Spinal cord (tissue), 10 donors: ENCODE data around the gene DBT. TPM values are rescaled to one million over a fixed set of nuclear protein-coding genes. Genes with fewer than 3 reads are reported as not detected.
"Not testable (repeated sequence)": the region's sequence is repeated elsewhere in the genome, so short reads cannot be mapped to it uniquely, and the experiment has no call there.

Source experiments
- DNase-seq, 6 donors: peaks; one replicate each; pipeline versions ENCODE4 v3.0.0 to v3.0.0-alpha.2; 2013 to 2015; ENCODE audit warnings: low spot score in 6 of 6, low read depth in 4 of 6
- H3K27ac ChIP-seq: one replicate; pipeline ENCODE4 v1.5.1; 2013; ENCODE audit warnings: low read depth, low read length, control low read depth
- H3K27me3 ChIP-seq: one replicate; pipeline ENCODE4 v1.6.1; 2013; ENCODE audit warnings: low read length; ENCODE audit not compliant: control insufficient read depth, insufficient read depth
- H3K36me3 ChIP-seq: one replicate; pipeline ENCODE4 v1.6.1; 2013; ENCODE audit warnings: low read length; ENCODE audit not compliant: control insufficient read depth, insufficient read depth
- H3K4me1 ChIP-seq: one replicate; pipeline ENCODE4 v1.6.1; 2013; ENCODE audit warnings: low read length; ENCODE audit not compliant: control insufficient read depth, insufficient read depth
- H3K4me3 ChIP-seq: one replicate; pipeline ENCODE4 v1.5.1; 2013; ENCODE audit warnings: low read depth, low read length, control low read depth
- H3K9me3 ChIP-seq: one replicate; pipeline ENCODE4 v1.6.1; 2013; ENCODE audit warnings: low read length; ENCODE audit not compliant: control insufficient read depth, insufficient read depth
- WGBS: methylation state at CpG from one replicate; pipeline ENCODE4 v1.1.5; 2013; ENCODE audit warnings: missing lambda C conversion rate; ENCODE audit not compliant: insufficient coverage; 5-methylcytosine and 5-hydroxymethylcytosine counted together
- polyA plus RNA-seq, 2 donors: library from polyadenylated mRNA; unstranded; fragments of 120-200 nt; gene quantifications; one replicate each; pipeline ENCODE4 v1.2.1, GENCODE V29; 2013; ENCODE audit not compliant: insufficient read length in 2 of 2
- total RNA-seq, 2 donors: library from RNA; depleted of rRNA in 1 of 2; stranded (reverse); fragments of 120-200 nt in 1 of 2; fragments of >200 nt in 1 of 2; gene quantifications; one replicate each; pipeline versions ENCODE4 v1.2.3 to v1.2.4, GENCODE V29; 2013 to 2014
- donor health status: healthy.

The DBT gene
- total and polyA plus RNA-seq, 4 donors: 12.1 to 14.5 (median 12.5) TPM

DNA sequence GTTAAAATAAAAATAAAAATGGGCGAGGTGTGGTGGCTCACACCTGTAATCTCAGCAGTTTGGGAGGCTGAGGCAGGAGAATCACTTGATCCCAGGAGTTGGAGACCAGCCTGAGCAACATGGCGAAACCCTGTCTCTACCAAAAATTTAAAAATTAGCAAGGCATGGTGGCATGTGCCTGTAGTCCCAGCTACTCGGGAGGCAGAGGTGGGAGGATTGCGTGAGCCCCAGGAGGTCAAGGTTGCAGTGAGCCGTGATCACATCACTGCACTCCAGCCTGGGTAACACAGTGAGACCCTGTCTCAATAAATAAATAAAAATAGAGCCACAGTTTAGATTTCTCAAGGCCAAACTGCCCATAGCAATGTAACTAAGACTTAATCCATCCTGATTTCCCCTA, 6.6 kb upstream of the DBT start:
- not testable (repeated sequence) for DNase-seq, H3K9me3 ChIP-seq, H3K27ac ChIP-seq, H3K27me3 ChIP-seq, H3K36me3 ChIP-seq, H3K4me3 ChIP-seq, H3K4me1 ChIP-seq
- 81% methylated on average over 4 of the region's 5 CpGs for WGBS

DNA sequence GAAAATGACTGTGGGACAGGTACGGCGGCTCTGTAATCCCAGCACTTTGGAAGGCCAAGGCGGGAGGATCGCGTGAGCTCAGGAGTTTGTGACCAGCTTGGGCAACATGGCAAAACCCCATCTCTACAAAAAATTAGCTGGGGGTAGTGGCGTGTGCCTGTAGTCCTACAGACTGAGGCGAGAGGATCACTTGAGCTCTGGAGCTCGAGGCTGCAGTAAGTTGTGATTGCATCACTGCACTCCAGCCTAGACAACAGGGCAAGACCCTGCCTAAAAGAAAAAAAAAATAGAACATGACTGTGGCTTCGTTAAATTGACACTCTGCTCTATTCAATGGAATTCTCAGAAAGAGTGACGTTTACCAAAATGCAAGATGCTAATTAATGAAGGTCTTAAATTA, 3.9 kb upstream of the DBT start:
- no peak for DNase-seq
- peaks cover 3% of the 10 kb centered on the region for H3K4me1 ChIP-seq
- no peaks in the 10 kb centered on the region for H3K36me3 ChIP-seq
- H3K27me3 ChIP-seq: no peaks in the 10 kb centered on the region
- H3K9me3 ChIP-seq: no peaks in the 10 kb centered on the region
- WGBS: 60% methylated on average over 2 of the region's 10 CpGs
- no peak overlapping the region for H3K27ac ChIP-seq
- H3K4me3 ChIP-seq: no peak overlapping the region

DNA sequence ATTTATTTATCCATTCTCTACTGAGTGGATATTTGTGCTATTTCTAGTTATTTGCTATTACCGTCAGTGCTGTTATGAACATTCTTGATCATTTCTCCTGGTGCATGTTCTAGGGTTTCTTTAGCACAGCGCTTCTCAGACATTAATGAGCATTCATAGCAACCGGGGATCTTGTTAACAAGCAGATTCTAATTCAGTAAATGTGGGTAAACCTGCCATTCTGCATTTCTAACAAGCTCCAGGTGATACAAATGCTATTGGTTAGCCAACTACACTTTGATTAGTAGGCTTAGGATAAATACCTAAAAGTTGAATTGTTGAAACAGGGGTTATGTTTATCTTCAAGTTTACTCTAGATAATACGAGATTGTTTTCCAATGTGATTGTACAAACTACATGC, 3.3 kb upstream of the DBT start:
- Histone ChIP-seq H3K27me3 (no peaks in the 10 kb centered on the region), H3K36me3 (no peaks in the 10 kb centered on the region), H3K4me3 (no peak overlapping the region), H3K4me1 (peaks cover 3% of the 10 kb centered on the region), H3K9me3 (no peaks in the 10 kb centered on the region), H3K27ac (no peak overlapping the region)
- no CpG with 5 or more reads among the region's 4 CpGs for WGBS
- no peak for DNase-seq

DNA sequence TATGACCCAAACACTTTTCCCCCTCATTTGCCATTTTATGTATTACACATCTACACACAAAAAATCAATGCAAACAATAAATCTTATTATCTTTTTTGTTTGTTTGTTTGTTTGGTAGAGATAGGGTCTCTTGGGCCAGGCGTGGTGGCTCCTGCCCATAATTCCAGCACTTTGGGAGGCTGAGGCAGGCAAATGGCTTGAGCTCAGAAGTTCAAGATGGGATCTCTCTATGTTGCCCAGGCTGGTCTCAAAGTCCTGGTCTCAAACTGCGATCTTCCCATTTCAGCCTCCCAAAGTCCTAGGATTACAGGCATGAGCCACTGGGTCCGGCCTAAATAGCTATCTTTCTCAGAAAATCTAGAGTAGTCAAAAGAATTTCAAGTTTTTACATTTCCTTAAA, 1.2 kb upstream of the DBT start:
- no peak overlapping the region for H3K27ac ChIP-seq
- WGBS: no CpG with 5 or more reads among the region's 3 CpGs
- H3K4me1 ChIP-seq: peaks cover 3% of the 10 kb centered on the region
- H3K36me3 ChIP-seq: no peaks in the 10 kb centered on the region
- no peak overlapping the region for H3K4me3 ChIP-seq
- no peaks in the 10 kb centered on the region for H3K9me3 ChIP-seq
- no peaks in the 10 kb centered on the region for H3K27me3 ChIP-seq
- DNase-seq: no peak

DNA sequence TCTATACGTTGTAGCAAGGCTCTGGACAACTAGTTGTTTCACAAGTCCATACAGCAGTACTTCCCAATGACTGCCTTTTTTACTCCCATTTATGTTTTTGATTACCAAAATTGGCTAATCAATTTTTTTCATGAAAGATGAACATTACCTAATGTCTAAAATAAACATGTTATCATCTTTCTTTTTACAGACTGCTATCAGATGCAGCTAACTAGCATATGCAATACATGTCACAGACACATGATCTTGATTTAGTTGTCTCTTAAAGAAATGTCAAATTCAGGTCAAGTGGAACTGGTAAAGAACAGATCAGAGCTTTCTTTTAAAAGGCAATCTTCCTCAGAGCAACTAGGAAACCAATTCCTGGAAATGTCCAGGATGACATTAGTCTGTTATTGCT, 630 bp upstream of the DBT start:
- Histone ChIP-seq H3K36me3 (no peaks in the 10 kb centered on the region), H3K27me3 (no peaks in the 10 kb centered on the region), H3K4me3 (peak overlapping the region; percentile 74), H3K27ac (peak overlapping the region; percentile 77), H3K4me1 (peaks cover 3% of the 10 kb centered on the region), H3K9me3 (no peaks in the 10 kb centered on the region)
- DNase-seq: peak in 1 of 6 donors; percentile 9
- WGBS: no CpG with 5 or more reads among the region's 1 CpG

DNA sequence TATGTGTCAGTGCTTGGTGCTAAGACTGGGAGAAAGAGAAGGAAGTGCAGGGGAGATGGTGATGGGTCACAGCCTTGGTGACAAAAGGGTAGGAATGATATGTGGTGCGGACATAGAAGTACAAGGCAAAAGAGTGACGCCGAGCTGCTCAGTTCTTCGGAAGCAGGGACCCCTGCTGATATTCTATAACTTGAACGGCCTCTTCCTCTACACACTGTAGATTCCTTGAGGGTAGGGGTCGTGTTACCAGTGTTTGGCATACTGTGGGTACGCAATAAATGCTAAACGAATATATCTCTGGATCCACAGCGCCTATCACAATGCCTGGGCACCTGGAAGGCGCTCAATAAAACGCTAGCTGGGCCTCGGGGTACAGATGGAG, 488 bp downstream of the DBT start:
- Histone ChIP-seq H3K27me3 (no peaks in the 10 kb centered on the region), H3K9me3 (no peaks in the 10 kb centered on the region), H3K4me3 (peak overlapping the region; percentile 74), H3K27ac (peak overlapping the region; percentile 77), H3K36me3 (no peaks in the 10 kb centered on the region), H3K4me1 (peaks cover 3% of the 10 kb centered on the region)
- 0% methylated on average over 8 of the region's 12 CpGs for WGBS
- DNase-seq: no peak

DNA sequence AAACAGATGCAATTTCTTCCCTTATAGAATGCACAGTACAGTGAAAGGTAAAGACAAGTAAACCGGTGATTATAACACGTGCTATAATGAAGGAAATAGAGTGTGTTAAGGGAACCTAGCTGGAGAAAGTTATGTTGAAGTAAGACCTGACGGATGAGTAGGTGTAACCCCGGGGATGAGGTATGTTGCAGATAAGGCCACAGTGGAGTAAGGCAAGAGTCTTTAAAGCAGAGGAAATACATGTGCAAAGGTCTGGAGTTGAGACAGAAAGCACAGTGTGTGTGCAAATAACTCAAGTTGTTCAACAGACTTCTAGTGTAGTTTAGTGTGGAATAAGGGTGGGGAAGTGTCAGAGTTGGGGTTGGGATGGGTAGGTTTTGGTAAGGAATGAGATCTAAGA, 2.9 kb downstream of the DBT start:
- Histone ChIP-seq H3K9me3 (no peaks in the 10 kb centered on the region), H3K36me3 (peaks cover under 1% of the 10 kb centered on the region), H3K4me1 (peaks cover 3% of the 10 kb centered on the region), H3K27me3 (no peaks in the 10 kb centered on the region), H3K4me3 (no peak overlapping the region), H3K27ac (no peak overlapping the region)
- WGBS: 95% methylated on average over 4 of the region's 4 CpGs
- no peak for DNase-seq

DNA sequence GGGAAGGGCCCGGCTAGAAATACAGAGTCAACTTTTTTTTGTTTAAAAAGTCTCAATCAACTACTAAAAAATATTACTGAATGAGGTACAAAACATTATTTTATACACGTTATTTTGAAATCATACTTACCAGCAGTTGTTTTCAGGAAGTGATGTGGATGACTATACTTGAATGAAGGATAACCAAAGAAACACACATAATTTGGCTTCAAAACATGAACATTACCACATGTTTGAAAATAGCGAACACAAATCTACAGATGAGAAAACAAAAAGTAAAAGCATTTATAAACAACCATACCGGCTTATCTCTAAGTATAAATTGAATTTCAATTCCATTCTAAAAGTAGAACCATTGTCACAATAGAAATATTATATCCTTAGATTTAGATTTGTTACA, 9.0 kb downstream of the DBT start:
- H3K27ac ChIP-seq: no peak overlapping the region
- no CpG with 5 or more reads among the region's 4 CpGs for WGBS
- DNase-seq: no peak
- H3K4me1 ChIP-seq: no peaks in the 10 kb centered on the region
- no peak overlapping the region for H3K4me3 ChIP-seq
- H3K27me3 ChIP-seq: no peaks in the 10 kb centered on the region
- H3K36me3 ChIP-seq: peaks cover 12% of the 10 kb centered on the region
- H3K9me3 ChIP-seq: no peaks in the 10 kb centered on the region

DNA sequence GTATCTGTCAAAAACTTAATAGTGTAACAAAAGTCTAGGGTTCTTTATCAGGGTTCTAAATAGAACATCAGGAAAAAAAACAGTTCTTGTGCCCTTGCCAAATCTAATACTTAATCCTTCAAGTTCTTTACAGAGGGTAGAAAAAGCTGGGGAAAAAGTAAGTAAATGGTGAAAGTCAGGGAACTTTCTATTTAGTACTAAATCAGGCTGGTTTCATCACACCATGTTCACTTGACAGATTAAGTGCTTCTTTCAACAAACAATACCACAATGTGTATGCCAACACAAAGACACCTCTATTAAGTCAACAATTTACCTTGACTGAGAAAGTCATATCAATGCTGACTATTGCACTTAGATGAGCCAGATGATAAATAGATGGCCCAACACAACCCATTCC, 9.7 kb downstream of the DBT start:
- Histone ChIP-seq H3K27ac (no peak overlapping the region), H3K36me3 (peaks cover 12% of the 10 kb centered on the region), H3K4me3 (no peak overlapping the region), H3K9me3 (no peaks in the 10 kb centered on the region), H3K27me3 (no peaks in the 10 kb centered on the region), H3K4me1 (no peaks in the 10 kb centered on the region)
- peak in 1 of 6 donors; percentile 3 for DNase-seq

DNA sequence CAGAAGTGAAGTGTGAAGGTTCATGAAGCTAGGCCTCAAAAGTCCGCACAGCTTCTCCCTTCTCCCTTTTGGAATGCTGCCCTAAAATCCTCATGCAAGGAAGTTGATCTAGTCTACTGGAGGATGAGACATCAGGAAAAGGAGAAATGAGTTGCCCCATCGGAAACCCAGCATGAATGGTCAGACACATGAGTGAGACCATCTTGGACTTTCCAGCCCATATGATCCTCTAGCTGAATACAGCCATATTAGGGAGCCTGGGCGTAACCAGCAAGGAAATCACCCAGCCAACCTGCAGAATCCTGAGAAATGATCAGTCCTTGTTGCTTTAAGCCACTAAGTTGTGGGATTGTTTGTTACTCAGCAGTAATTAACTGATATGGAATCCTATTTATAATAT, 12.5 kb downstream of the DBT start:
- H3K4me1 ChIP-seq: no peaks in the 10 kb centered on the region
- no CpG with 5 or more reads among the region's 3 CpGs for WGBS
- no peak for DNase-seq
- H3K4me3 ChIP-seq: no peak overlapping the region
- H3K36me3 ChIP-seq: peaks cover 14% of the 10 kb centered on the region
- no peaks in the 10 kb centered on the region for H3K9me3 ChIP-seq
- H3K27ac ChIP-seq: no peak overlapping the region
- no peaks in the 10 kb centered on the region for H3K27me3 ChIP-seq
